SW 1271 (cell line): Measurements from ENCODE around the gene SLC10A2.

ENCODE experiments used
- DNase-seq, 2 experiments: peaks; one replicate each; lab custom pipeline; 2025; lab: John Stamatoyannopoulos, UW

SLC10A2 gene

DNA sequence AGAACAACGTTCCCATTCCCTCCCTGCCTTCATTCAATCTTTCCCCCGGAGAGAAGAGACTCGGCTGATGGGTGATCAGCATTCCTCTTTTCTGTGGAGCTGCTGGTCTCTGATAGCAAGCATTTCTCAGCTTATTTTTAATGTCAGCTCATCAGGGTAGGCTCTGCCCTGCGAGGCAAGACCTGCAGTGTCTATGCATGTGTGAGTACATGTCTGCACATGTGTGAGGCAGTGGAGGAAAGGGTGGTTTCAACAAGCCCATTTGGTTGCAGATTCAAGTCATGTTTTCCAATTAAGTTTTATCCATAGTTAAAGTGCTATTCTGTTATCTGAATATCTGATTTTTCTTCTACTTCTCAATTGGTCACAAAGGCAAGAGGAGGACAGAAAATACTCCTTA is 19.5 kb downstream of the SLC10A2 start:
- no peak for DNase-seq

GRCh38 chr13:103044056-103044455 is 22.2 kb downstream of the SLC10A2 start:
- DNase-seq: no peak

DNA sequence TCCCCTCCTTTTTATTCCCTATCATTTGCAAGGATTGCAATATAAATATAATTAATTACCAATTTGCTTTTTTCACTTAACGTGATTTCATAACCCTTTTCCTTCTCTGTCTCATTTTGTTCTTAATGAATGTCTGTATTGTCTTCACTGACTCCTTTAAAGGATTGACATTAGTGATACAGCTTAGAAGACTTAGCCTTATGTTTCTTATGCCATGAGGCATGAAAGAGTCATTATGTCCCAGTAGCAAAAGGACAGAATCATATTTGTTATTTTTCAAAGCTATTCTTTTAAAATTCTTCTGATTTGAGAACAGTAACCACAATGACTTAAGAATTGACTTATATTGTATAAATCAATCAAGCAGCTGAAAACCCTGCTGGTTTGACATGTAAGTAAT is 26.2 kb downstream of the SLC10A2 start:
- DNase-seq: no peak

DNA sequence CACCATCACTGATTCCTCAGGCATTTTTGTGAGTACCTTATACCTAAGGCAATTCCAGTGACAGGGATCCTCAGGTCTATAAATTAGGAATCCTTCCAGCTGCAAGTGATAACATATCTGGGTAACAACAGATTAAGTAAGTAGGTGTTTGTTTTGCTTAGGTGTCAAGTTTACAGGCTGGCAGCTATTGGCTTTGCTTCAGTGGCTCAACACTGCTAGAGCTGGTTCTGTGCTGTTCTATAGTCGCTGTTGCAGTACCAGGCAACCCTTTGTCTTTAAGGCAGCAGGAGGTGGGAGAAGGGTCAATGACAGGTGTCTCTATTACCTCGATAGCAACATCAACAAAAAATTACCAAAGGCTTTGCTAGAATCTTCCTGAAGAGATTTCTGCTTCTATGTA is 27.0 kb downstream of the SLC10A2 start:
- no peak for DNase-seq

DNA sequence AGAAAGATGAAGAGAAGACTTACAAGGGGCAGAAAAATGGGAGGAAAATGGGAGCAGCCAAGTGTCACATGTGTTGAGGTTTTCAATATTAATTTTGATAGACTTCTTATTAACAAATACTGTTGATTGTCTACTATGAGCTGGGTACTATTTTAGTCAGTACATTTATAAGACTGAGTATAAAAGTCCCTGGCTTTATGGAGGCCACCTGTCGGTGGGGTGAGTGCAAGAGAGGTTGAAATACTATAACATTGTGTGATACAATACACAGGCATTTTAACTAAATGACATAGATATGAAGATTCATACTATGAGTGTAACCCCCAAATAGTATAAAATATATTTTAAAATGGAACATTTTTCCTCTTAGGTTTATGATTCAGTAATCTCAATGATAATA is 29.9 kb downstream of the SLC10A2 start:
- DNase-seq: no peak

GRCh38 chr13:103033999-103034398 is 32.2 kb downstream of the SLC10A2 start:
- no peak for DNase-seq

GRCh38 chr13:103031332-103031873 is 34.8 kb downstream of the SLC10A2 start:
- no peak for DNase-seq

GRCh38 chr13:103030776-103031175 is 35.4 kb downstream of the SLC10A2 start:
- DNase-seq: no peak

GRCh38 chr13:103029798-103030197 is 36.4 kb downstream of the SLC10A2 start:
- no peak for DNase-seq

DNA sequence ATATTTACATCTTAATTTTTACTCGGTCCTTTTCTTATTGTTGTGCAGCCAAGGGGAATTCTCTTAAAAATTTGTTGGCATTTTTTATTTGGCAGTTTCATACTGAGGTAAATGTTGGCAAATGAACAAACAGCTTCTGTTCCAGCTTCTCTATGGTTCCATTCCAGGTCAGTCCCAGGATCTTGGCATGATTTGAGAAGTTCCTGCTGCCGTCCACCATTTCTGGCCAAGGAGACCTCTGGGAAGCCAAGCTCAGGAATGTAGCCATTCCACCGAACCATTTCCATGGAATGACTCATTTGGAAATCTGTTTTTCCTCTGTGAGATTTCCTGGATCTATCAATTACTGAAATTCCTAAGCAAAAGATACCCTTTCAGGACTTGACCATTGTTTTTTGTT is 43.9 kb downstream of the SLC10A2 start:
- no peak for DNase-seq

DNA sequence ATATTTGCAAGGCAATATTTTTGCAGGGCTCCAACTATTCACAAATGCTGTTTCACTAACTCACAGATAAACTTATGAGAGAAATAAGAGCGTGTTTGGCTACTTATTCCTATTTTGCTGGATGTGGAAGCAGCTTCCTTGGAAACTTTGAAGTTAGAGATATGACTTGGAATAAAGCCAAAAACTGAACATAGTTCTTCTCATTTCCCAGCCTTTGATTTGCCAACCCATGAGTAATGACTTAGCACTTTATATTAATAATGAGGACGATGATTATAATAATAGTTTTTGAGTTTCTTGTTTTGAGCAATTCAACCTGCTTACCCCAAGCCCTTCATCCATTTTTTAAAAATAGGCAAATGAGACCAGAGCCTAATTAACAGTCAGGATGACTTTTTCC is 47.7 kb downstream of the SLC10A2 start:
- DNase-seq: no peak

- no peak for DNase-seq
Observed at GRCh38 chr13:103012646-103013045, 53.6 kb downstream of the SLC10A2 start.

DNA sequence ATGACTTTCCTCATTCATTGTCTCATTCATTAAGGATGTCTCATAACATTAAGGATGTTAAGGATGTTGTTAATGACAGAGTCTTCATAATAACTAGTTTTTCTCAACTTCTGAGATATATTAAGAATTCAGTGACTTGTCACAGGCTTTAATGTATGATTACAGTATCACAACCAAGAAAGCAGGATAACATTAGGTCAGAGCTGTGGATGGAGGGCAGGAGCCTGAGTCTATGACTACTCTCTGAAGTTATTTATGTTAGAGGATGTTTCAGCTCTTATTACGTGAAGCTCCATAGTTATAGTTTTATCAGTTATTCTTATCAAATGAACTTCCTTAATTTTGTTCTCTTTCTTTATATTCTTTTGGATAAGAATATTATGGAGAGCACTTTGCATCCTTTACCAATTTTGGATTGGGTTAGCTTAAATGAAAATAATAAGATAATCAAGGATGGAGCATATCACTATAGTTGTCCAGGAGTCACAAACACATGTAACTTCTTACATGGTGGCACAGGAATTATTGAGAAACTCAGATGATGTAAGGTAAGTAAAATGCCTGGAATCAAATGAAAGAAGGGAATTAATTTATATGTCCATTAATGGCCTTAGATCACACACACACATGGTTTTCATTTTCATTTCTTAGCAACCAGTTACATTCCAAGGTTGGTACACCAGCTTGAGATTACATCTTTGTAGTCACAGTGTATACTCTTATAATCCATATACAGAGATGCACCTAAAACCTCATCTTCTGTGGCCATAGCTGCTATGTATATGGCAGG is 57.0 kb downstream of the SLC10A2 start:
- no peak for DNase-seq

DNA sequence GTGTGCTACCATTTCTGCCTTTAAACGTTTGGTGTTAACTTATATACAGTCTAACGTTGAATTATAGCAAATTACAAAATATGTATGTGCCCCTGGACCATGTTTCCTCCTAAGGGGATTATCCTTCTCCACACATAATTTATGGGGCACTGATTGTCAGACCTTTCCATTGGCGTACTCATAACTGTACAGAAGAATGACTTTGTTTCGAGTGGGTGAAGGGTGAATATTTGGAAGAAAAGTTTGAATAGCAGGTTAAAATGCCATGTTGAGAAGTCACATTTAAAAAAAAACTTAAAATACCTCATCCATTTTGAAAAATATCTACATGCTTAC is 58.8 kb downstream of the SLC10A2 start:
- DNase-seq: no peak

- DNase-seq: no peak
Observed at GRCh38 chr13:103006641-103007426, 59.4 kb downstream of the SLC10A2 start.

GRCh38 chr13:103004661-103005345 is 61.4 kb downstream of the SLC10A2 start:
- no peak for DNase-seq

- DNase-seq: no peak
Observed at GRCh38 chr13:103003631-103004030, 62.6 kb downstream of the SLC10A2 start.

DNA sequence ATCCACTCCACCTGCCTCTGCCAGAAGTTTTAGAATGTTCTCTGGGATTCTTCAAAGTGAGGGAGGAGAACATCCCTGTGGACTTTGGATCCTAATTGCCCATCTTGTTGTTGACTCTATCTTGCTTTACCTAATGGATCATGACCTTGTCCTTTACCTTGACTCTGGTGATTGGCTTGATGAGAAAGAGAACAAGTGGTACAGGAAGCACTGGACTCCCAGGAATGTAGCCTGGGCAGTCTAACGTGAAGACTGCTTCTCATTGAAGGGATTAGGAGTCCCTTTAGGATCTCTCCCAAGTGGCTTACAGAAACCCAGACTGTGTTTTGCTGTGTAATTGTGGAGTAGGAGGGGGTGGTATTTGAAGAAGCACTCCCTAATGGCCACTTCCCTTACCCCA is 63.9 kb downstream of the SLC10A2 start:
- no peak for DNase-seq

- DNase-seq: no peak
Observed at GRCh38 chr13:103000157-103000556, 66.1 kb downstream of the SLC10A2 start.

GRCh38 chr13:102999499-102999898 is 66.7 kb downstream of the SLC10A2 start:
- no peak for DNase-seq
